NCI-H2227 treated with DMSO at 0.1 percent for 48 hours (cell line): ENCODE data around the gene IDI1.
"Not testable (repeated sequence)": the region's sequence is repeated elsewhere in the genome, so short reads cannot be mapped to it uniquely, and the experiment has no call there.

Experiments
- DNase-seq: peaks from one replicate; lab custom pipeline; 2025; lab: John Stamatoyannopoulos, UW

Gene IDI1

GRCh38 chr10:1063232-1063865 is 14.4 kb upstream of the IDI1 start:
- no peak for DNase-seq

DNA sequence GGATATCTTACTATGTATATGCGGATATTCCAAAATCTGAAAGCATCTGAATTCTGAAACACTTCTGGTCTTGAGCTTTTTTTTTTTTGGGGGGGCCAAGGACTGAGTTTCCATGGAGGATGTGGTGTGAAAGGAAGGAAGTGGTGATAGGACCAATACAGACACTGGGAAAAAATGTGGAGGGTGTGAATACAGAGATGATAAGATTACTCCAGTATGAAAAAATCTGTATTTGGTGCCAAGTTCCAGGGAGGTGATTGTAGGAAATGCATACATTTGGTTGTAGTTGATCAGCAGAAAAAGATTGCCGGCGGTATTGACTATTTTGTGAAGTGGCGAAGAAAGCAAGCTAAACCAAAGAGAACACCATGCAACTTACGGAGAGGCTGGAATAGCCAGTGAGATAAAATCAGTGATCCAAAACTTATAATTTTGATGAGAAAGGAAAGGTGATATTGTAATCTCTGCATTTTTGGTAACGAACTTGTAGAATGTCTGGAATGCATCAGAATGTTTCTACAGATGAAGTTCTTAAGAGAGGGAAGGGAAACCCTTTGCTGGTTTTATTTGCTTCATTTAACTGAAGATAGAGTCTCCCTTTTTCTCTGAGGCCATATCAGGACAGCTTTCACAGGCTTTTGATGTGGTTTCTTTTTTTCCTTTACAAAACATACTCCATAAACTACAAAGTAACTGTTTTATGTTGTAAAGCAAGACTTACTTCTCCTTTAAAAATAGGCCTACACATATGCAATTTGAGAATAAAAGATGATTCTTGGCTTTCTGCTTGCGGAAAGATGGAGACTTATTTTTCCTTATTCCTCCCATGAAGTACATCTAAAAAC is 13.2 kb upstream of the IDI1 start:
- DNase-seq = no peak

DNA sequence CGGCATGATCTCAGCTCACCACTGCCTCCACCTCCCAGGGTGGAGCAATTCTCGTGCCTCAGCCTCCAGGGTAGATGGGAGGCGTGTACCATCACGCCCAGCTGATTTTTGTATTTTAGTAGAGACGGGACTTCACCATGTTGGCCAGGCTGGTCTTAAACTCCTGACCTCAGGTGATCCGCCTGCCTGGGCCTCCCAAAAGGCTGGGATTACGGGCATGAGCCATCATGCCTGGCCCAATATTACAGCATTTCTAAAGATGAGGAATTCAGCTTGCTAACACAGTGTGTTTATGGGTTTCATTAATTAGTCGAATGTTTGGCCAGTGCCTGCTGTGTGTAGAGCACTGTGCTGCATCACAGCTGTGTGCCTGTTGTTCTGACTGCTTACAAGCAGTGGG is 11.0 kb upstream of the IDI1 start:
- no peak for DNase-seq

GRCh38 chr10:1058017-1058416 is 9.1 kb upstream of the IDI1 start:
- no peak for DNase-seq

GRCh38 chr10:1057106-1057657 is 8.3 kb upstream of the IDI1 start:
- DNase-seq = no peak

- peak; percentile 52 for DNase-seq
Measured at GRCh38 chr10:1056326-1057105, 7.6 kb upstream of the IDI1 start, which contains the start of gene WDR37. WDR37 (plus strand) TSS chr10:1056385; CDS start chr10:1072156, 15,771 bp downstream.

GRCh38 chr10:1054684-1055083 is 5.8 kb upstream of the IDI1 start:
- DNase-seq = no peak

- DNase-seq = no peak
Measured at GRCh38 chr10:1050554-1050953, 1.6 kb upstream of the IDI1 start.

DNA sequence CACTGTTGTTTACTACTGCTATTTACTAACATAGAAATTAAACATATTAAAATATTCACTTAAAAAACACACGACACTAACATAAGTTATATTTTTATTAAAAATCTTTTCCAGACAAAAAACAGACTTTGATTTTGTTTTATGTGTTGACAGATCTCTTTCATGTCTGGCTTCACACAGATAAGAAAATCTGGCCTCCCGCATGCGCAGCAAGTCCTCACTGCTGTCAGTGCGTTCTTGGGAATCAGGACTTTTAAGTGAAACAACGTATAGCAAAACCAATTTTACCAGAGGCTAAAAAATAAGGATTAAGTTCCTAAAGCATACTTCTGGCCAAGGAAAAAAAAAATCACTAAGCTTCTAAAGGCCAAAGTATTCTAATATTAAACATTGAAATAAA is 1.2 kb upstream of the IDI1 start:
- no peak for DNase-seq

GRCh38 chr10:1049425-1049958 is 573 bp upstream of the IDI1 start:
- DNase-seq = no peak

GRCh38 chr10:1048349-1048731 is 579 bp downstream of the IDI1 start:
- DNase-seq = no peak

DNA sequence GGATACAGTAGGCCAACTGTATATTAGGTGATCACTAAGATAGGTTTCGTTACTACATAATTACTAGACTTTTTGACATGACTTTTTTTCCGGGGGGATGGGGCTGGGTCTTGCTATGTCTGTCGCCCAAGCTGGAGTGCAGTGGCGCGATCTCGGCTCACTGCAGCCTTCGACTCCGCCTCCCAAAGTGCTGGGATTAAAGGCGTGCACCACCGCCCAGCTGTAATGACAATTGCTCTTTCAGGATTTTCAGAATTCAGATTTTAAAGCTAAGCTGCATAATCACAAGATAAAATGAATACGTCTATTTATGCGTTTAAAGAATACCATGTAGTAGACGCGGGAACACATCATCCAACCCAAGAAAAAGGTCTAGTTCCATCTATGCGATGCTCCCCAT is 982 bp downstream of the IDI1 start:
- no peak for DNase-seq

DNA sequence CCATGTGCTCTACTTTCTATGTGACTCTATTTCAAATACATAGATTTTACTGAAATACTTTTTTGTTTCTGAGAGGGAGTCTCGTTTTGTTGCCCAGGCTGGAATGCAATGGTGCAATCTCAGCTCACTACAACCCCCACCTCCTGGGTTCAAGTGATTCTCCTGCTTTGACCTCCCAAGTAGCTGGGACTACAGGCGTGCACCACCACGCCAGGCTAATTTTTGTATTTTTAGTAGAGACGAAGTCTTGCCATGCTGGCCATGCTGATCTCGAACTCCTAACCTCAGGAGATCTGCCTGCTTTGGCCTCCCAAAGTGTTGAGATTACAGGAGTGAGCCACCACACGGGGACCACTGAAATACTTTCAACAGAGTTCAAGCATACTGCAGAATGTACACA is 3.5 kb downstream of the IDI1 start:
- DNase-seq = no peak

DNA sequence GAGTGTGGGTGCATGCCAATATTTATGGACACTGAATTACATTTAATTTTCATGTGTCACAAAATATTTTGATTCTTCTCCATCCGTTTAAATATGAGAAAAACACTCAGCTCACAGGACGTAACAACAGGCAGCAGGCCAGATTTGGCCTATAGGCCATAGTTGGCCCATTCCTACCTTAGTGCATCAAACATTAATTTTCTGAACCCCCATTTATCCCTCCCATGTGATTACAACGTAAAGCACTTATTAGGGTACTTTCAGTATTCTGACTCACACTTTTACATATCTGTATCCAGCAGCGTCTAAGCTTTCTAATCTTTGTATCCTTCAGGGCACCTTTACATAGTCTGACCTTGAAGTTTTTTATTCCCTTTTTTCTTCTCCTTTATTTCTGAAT is 4.0 kb downstream of the IDI1 start:
- DNase-seq = no peak

- no peak for DNase-seq
Measured at GRCh38 chr10:1044146-1044545, 4.8 kb downstream of the IDI1 start.

DNA sequence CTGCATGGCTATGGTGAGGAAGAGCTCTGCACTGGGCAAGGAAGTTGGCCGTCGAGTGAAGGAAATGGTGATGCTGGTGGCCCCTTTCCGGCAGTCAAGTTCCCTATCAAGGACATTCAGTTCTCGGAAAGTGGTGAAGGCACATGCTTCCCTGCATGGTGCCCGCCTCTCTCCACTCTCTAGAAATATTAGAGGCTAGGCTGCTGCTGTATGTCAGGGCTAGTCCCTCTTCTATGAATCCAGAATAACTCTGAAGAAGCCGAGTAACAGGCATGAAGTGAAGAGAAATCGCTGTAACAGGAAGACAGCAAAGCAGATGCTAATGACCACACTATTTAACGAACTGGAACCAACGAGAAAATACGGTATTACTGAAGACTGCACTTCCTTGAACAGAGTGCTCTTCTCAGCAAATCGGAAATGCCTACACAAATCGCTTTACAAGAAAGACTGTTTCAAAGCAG is 5.4 kb downstream of the IDI1 start:
- DNase-seq = no peak

GRCh38 chr10:1041514-1041913 is 7.4 kb downstream of the IDI1 start:
- no peak for DNase-seq

DNA sequence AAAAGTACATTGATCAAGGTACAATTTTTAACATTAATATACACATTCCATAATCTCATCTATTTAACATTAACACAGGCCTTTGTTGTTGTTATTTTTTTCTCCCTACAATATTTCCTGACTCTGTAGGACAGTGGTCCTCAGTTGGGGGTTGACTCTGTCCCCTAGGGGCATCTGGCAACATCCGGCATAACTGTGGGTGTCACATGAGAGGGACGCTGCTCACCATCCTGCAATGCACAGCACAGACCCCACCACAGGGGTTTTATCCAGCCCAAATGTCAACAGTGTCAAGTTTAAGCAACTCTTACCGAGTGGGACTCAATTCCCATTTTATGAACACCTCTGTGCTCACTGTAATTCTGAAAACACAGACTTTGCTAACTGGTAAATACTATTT is 8.8 kb downstream of the IDI1 start:
- DNase-seq = no peak

DNA sequence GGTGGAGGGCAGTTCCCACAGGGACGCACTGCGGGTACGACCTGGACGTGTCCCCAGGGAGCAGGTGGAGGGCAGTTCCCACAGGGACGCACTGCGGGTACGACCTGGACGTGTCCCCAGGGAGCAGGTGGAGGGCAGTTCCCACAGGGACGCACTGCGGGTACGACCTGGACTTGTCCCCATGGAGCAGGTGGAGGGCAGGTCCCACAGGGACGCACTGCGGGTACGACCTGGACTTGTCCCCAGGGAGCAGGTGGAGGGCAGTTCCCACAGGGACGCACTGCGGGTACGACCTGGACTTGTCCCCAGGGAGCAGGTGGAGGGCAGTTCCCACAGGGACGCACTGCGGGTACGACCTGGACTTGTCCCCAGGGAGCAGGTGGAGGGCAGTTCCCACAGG is 10.2 kb downstream of the IDI1 start:
- DNase-seq = not testable (repeated sequence)

DNA sequence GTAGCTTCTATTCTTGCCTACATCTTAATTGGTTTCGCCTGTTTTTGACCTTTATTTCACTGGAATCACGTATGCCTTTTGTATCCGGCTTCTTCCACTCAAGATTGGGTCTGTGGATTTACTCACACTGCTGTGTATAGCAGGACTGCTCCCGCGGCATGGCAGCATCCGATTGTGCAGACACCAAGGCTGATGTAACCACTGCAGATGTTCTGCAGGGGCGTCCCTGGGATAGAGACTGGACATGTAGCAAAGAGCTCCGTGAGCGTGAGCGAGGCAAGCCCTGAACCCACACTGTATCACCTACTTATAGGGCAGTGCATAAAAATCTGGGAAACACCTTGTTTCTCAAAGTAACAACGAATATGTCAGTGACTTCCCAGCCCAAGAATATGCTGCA is 11.8 kb downstream of the IDI1 start:
- no peak for DNase-seq

GRCh38 chr10:1036341-1036791 is 12.6 kb downstream of the IDI1 start:
- DNase-seq = no peak

DNA sequence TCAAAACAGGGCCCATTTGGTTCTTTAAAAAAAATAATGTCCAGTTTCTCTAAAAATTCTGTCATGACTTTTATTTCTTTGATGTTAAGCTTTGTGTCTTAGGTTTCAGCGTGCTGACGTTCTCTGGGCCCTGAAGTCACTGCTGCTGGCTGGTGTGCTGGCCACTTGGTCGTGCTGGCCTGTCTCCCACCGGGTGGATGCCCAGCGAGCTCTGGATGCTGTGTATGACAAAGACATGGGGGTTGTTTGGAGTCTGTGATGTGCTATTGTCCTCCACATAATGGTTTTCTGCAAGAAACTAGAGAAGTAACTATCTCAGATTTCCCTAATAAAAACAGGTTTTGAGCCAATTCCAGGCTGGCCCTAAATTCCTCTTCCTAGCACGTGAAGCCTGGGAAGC is 13.7 kb downstream of the IDI1 start:
- DNase-seq = no peak
